ENCODE results near the gene ANKRD17.
"Not testable (repeated sequence)": the region's sequence is repeated elsewhere in the genome, so short reads cannot be mapped to it uniquely, and the experiment has no call there.

Gene ANKRD17

GRCh38 chr4:73245955-73246354 lies 12.6 kb downstream of the ANKRD17 start:
- DNase-seq (ENCODE audit: low read depth in 2 of 2): no peak

GRCh38 chr4:73244945-73245601 lies 13.5 kb downstream of the ANKRD17 start:
- DNase-seq (ENCODE audit: low read depth in 2 of 2): no peak

GRCh38 chr4:73237044-73237443 lies 21.6 kb downstream of the ANKRD17 start:
- DNase-seq (ENCODE audit: low read depth in 2 of 2): no peak

- no peak for DNase-seq (ENCODE audit: low read depth in 2 of 2)
Observed at GRCh38 chr4:73236151-73236550, 22.4 kb downstream of the ANKRD17 start.

DNA sequence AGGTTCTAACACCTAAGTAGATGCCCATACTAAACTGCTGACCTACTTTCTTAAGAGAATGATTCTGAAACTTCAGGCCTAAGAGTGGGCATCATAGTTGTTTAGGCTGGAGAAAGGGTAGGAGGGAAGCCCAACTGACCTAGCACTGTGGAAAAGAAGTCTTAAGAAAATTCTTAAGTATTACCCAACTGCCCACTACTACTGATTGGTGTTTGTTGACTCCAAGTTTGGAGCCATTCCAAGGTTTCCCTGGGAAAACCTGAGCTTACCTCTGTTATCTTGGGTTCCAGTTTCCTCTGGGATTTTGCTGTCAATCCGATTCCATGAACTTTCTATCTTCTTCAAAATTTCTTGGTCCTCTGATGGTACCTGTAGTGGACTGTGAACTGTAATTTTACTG lies 23.9 kb downstream of the ANKRD17 start:
- no peak for DNase-seq (ENCODE audit: low read depth in 2 of 2)

DNA sequence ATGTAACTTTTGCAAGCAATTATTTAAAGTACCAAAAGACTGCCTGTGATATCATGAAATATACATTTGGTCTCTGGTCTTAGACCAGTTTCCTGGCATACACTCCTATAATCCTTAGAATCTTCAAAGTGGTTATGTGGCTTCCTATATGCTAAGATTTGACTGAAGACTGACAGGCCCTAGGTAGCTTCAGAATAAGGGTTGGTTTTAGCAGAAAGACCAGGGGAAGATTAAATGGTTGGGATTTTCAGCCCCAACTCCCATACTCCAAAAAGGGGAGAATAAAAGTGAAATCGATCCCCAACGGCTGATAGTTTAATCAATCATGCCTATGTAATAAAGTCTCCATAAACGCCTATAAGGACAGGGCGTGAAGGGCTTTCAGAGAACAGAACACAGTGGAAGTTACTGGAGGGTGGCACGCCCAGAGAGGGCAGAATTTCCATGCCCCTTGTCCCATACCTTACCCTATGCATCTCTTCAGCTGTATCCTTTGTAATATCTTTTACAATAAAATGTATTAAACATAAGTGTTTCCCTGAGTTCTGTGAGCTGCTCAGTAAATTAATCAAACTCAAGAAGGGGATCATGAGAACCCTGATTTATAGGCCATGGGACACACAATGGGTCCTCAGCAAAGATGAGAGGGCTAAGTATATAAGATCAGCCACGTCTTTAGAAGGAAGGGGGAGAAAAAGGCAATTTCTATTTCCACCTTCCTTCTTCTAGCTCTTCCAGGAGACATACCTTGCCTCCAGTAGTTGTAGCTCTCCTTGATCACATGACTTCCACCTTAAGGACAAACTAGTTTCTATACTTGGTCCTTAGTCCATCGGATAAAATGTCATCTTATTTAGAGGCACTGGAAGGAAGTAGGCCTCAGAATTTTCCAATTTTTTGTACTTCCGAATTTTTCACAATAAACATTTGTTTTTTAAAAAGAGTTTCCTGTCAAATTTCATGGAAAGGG lies 26.8 kb downstream of the ANKRD17 start:
- no peak for DNase-seq (ENCODE audit: low read depth in 2 of 2)

DNA sequence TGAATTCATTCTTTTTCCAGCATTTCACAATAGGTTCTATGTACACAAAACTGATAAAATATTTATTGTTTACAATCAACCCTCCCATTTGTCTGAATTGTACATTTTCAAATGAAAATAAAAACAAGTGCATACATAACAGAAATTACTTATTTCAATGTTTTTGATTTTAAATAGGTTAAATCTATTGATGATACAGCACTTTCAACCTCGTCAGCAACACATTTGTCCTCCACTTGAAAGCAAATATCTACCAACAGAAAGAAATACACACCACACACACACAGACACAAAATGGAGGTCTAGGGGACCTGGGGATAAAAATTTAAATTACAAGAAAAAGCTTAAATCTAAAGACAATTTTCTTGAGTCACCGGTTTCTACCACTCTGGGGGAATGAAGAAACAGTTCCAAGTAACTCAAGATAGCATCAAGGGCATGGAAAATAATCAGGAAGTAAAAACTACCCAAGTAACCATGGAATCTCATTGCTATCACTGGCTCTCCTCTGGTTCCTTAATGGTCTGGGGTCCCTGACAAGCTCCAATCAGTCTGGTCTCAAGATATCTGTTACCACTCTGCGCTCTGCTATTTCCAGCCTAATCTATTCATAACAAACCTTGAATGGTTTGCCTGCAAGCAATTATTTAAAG lies 27.6 kb downstream of the ANKRD17 start:
- no peak for DNase-seq (ENCODE audit: low read depth in 2 of 2)

DNA sequence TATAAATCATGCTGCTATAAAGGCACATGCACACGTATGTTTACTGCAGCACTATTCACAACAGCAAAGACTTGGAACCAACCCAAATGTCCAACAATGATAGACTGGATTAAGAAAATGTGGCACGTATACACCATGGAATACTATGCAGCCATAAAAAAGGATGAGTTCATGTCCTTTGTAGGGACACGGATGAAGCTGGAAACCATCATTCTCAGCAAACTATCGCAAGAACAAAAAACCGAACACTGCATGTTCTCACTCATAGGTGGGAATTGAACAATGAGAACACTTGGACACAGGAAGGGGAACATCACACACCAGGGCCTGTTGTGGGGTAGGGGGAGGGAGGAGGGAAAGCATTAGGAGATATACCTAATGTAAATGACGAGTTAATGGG lies 29.8 kb downstream of the ANKRD17 start:
- DNase-seq (ENCODE audit: low read depth in 2 of 2): not testable (repeated sequence)

- DNase-seq (ENCODE audit: low read depth in 2 of 2): no peak
Observed at GRCh38 chr4:73224886-73225285, 33.7 kb downstream of the ANKRD17 start.

GRCh38 chr4:73223258-73223650 lies 35.3 kb downstream of the ANKRD17 start:
- no peak for DNase-seq (ENCODE audit: low read depth in 2 of 2)

DNA sequence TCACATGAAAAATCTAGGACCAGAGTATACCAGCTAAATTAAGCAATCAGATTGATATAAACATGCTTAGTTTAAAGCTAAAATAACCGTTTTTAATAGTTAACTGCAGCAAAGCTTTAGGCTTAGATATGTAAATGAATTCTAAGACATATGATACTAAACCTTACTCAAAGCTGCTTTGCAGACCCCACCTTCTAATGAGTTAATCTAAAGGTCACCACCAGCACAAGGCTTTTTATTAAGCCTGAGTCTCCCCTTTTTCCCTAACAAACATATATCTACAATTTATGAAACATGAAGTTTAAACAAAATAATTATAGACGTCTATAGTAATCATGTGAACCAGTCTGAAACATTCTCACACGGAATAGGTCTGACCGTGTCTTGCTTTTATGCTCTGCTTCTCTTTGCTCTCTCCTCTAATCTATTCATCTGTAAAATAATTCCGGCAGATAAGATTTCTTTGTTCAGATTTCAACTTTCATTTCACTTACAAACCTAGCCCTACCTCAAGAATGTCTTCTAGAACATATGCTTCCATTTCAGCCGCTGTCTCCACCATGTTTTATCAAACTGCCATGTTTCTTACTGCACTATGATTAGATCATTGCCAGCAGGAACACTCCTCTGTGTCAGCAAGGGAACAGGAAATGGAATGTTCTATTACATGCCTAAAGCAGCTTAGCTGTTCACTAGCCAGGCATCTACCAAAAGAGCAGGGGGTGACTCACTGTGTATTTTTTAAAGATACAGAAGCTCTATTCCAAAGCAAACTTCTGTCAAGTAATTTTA lies 35.9 kb downstream of the ANKRD17 start:
- DNase-seq (ENCODE audit: low read depth in 2 of 2): peak; percentile 80 to 82

DNA sequence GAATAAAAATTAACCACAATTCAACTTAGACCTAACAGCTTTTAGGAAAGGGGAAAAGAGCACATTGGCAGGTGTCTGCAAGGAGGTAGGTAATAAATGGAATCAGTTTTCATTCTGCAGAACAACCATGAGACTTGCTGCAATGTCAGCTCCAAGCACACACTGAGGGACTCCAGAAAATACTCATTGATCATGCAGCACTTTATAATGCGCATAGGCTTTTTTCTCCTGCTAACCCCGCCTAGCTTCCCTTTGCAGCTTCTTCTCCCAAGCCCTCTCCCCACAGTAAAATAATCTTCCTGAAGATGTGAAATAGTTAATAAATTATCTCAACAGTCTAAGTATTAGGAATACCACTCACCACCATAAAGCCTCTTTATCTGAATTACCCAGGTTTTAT lies 36.9 kb downstream of the ANKRD17 start:
- DNase-seq (ENCODE audit: low read depth in 2 of 2): no peak

DNA sequence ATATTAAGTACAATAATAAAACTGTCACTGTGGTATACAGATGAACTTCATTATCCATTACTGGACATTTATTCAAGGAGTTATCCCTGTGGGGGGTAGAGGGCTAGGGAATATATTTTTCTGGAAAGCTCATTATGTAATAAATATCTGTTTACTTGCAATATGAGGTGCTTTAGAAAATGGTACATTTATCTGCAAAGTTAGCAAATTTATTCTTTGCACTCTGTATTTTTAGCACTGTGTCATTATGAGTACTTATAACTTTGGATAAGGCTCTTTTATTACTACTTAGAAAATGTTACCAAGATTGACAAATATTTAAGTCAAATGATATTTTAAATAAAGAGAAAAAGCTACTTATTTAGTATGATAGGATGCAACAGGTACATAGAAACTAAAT lies 37.8 kb downstream of the ANKRD17 start:
- no peak for DNase-seq (ENCODE audit: low read depth in 2 of 2)

- no peak for DNase-seq (ENCODE audit: low read depth in 2 of 2)
Observed at GRCh38 chr4:73213916-73214653, 44.5 kb downstream of the ANKRD17 start.

DNA sequence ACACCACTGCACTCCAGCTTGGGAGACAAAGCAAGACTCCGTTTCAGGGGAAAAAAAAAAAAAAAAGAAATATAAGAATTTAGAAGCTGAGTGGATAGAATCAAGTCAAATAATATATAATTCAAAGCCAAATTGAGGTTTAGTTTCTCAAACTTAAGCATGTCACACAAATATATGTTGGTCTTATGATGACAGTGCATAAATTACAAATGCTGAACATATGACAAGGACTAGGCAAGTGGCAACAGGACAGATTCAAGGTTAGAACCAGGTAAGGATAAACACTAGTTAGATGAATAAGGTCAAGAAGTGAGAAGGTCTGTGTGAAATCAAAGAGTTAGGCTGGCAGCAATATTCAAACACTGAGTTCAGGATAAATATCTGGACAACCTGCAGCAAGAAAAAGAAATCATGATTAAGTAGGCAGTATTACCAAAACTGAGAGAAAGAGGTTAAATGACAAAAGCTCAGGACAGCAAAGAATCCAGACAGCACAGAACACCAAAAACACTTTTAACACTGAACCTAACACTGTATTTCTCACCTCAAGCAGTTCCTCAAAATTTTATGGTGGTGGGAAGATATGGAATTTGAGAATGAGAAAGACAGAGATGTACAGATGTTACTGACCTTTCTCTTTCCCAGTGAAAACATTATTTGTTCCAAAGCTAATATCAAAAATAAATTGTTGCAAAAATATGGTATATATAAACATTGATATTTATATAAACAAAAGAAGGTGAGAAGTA lies 45.4 kb downstream of the ANKRD17 start:
- no peak for DNase-seq (ENCODE audit: low read depth in 2 of 2)

DNA sequence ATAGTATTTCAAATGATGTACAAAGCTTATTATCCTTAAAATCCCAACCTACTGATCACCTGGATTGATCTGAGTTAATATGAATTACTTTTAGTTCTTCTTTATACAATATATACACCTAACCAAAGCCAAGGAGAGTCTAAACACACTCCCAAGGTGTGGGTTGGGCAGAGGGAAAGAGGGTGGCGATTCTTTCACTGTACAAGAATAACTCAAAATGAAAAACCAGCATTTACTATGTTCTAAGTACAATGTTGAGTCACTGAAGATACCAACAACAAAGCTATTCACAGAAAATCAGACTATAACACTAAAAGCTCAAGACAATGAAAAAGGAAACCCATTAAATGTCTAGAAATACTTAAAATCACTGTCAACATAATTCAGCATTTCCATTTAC lies 46.6 kb downstream of the ANKRD17 start:
- DNase-seq (ENCODE audit: low read depth in 2 of 2): no peak

GRCh38 chr4:73208376-73208775 lies 50.2 kb downstream of the ANKRD17 start:
- peak; percentile 18 to 26 for DNase-seq (ENCODE audit: low read depth in 2 of 2)

GRCh38 chr4:73206236-73206635 lies 52.4 kb downstream of the ANKRD17 start:
- DNase-seq (ENCODE audit: low read depth in 2 of 2): no peak

DNA sequence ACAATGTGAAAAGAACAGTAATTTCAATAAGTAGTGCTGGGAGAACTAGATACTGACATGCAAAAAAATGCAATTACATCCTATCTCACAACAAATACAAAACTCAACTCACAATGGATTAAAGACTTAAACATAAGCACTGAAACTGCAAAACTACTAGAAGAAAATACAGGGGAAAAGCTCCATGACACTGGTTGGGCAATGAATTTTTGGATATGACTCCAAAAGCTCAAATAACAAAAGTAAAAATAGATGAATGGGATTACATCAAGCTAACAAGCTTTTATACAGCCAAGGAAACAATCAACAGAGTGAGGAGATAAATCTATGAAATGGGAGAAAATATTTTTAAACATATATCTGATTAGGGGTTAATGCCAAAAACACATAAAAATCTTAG lies 53.1 kb downstream of the ANKRD17 start:
- DNase-seq (ENCODE audit: low read depth in 2 of 2): no peak

DNA sequence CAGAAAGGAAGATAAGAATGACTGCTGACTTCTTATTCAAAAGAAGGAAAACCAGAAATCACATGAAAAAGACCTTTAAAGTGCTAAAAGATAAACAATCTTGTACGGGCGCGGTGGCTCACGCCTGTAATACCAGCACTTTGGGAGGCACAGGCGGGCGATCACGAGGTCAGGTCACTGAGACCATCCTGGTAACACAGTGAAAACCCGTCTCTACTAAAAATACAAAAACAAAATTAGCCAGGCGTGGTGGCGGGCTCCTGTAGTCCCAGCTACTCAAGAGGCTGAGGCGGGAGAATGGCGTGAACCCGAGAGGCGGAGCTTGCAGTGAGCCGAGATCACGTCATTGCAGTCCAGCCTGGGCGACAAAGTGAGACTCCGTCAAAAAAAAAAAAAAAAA lies 54.6 kb downstream of the ANKRD17 start:
- DNase-seq (ENCODE audit: low read depth in 2 of 2): not testable (repeated sequence)
